Keratinocyte (primary cell): ENCODE results near the gene PDE9A. TPM values are rescaled to one million over a fixed set of nuclear protein-coding genes. Genes with fewer than 3 reads are reported as not detected.

ENCODE experiments used
- DNase-seq: peaks from one replicate; pipeline ENCODE4 v3.0.0-alpha.2; 2011; ENCODE audit warnings: low read depth, missing footprints, low spot score
- FAIRE-seq: peaks from 2 replicates; lab custom pipeline; 2011; peaks lifted over from hg19 to GRCh38; lab: Jason Lieb, UNC
- H2AFZ ChIP-seq: 2 replicates; pipeline ENCODE4 v1.6.0; 2012; ENCODE audit warnings: low read length, control low read depth, inconsistent platforms; ENCODE audit not compliant: control insufficient read depth
- H3K27ac ChIP-seq: 2 replicates; pipeline ENCODE4 v1.5.1; 2011; ENCODE audit warnings: low read length; ENCODE audit not compliant: control insufficient read depth, insufficient read depth
- H3K27me3 ChIP-seq: 3 replicates; pipeline ENCODE4 v1.6.0; 2011; ENCODE audit warnings: low read length; ENCODE audit not compliant: control insufficient read depth, insufficient read depth; ENCODE audit errors: extremely low read depth
- H3K36me3 ChIP-seq, 2 experiments: 2 replicates in 1 of 2; 3 replicates in 1 of 2; pipeline ENCODE4 v1.5.1; 2011; ENCODE audit warnings: low read length in 2 of 2, mild to moderate bottlenecking in 1 of 2; ENCODE audit not compliant: control insufficient read depth in 2 of 2, insufficient read depth in 2 of 2; ENCODE audit errors: extremely low read depth in 1 of 2
- H3K4me1 ChIP-seq: 3 replicates; pipeline ENCODE4 v1.5.1; 2011; ENCODE audit warnings: low read length; ENCODE audit not compliant: control insufficient read depth, insufficient read depth; ENCODE audit errors: extremely low read depth
- H3K4me2 ChIP-seq: 3 replicates; pipeline ENCODE4 v1.6.0; 2011; ENCODE audit warnings: low read depth, low read length; ENCODE audit not compliant: control insufficient read depth, insufficient read depth; ENCODE audit errors: extremely low read depth
- H3K4me3 ChIP-seq, 3 experiments: fragments of 200-600 bp in 1 of 3; sonication (generic) in 1 of 3; 2 replicates in 2 of 3; 3 replicates in 1 of 3; pipeline ENCODE4 v1.5.1; 2011 to 2016; ENCODE audit warnings: low read length in 3 of 3, mild to moderate bottlenecking in 3 of 3, control low read depth in 2 of 3, inconsistent platforms in 1 of 3, low read depth in 1 of 3, mixed read lengths in 1 of 3, mixed run types in 1 of 3, moderate library complexity in 1 of 3; ENCODE audit not compliant: control insufficient read depth in 2 of 3, insufficient read depth in 2 of 3; ENCODE audit errors: extremely low read depth in 1 of 3
- H3K79me2 ChIP-seq: 2 replicates; pipeline ENCODE4 v1.6.0; 2012; ENCODE audit warnings: low read length; ENCODE audit not compliant: control insufficient read depth, insufficient read depth
- H3K9ac ChIP-seq: 3 replicates; pipeline ENCODE4 v1.6.0; 2011; ENCODE audit warnings: low read length; ENCODE audit not compliant: control insufficient read depth, insufficient read depth; ENCODE audit errors: extremely low read depth
- H3K9me1 ChIP-seq: 3 replicates; pipeline ENCODE4 v1.6.0; 2011; ENCODE audit warnings: low read length; ENCODE audit not compliant: control insufficient read depth, insufficient read depth; ENCODE audit errors: extremely low read depth
- H3K9me3 ChIP-seq: 2 replicates; pipeline ENCODE4 v1.5.1; 2012; ENCODE audit warnings: low read depth, low read length; ENCODE audit not compliant: control insufficient read depth
- H4K20me1 ChIP-seq: 3 replicates; pipeline ENCODE4 v1.6.0; 2011; ENCODE audit warnings: low read length; ENCODE audit not compliant: control insufficient read depth, insufficient read depth; ENCODE audit errors: extremely low read depth
- CTCF ChIP-seq, 3 experiments: IDR thresholded peaks in 1 of 3; conservative IDR thresholded peaks in 1 of 3; optimal IDR thresholded peaks in 1 of 3; 2 replicates in 2 of 3; 3 replicates in 1 of 3; pipeline versions ENCODE3 to v1.5.1; 2011; ENCODE audit warnings: low read length in 3 of 3, mild to moderate bottlenecking in 3 of 3, moderate library complexity in 2 of 3, control low read depth in 1 of 3, inconsistent platforms in 1 of 3; ENCODE audit not compliant: insufficient read depth in 2 of 3; ENCODE audit errors: extremely low read depth in 1 of 3
- EZH2 ChIP-seq: IDR thresholded peaks from one replicate; pipeline ENCODE4 v1.6.1; 2012; ENCODE audit warnings: inconsistent platforms, mild to moderate bottlenecking, low read length, moderate library complexity
- dilution Hi-C: fragments of 300-500 bp; cut with MboI; formaldehyde crosslinking; loops from one replicate; pipeline ENCODE4 v1.7.0; 2020; ENCODE audit warnings: low sequenced_read_pairs; ENCODE audit not compliant: extremely low pct_ligation_motif_present
- polyA plus RNA-seq, 5 experiments: library from polyadenylated mRNA; depleted of rRNA in 3 of 5; stranded (reverse) in 3 of 5; stranded (forward) in 1 of 5; unstranded in 1 of 5; fragments of >200 nt; gene quantifications; 1 replicate in 1 of 5; 2 replicates in 3 of 5; 3 replicates in 1 of 5; pipeline versions ENCODE4 v1.2.1 to v1.2.3, GENCODE V29; 2011 to 2012; ENCODE audit warnings: missing spikeins in 2 of 5, low read depth in 1 of 5, low replicate concordance in 1 of 5

PDE9A gene
- polyA plus RNA-seq, 1 donor (not counting 4 experiments of a cell fraction or from before 2014, with no cell fraction given) = 0.13 TPM

DNA sequence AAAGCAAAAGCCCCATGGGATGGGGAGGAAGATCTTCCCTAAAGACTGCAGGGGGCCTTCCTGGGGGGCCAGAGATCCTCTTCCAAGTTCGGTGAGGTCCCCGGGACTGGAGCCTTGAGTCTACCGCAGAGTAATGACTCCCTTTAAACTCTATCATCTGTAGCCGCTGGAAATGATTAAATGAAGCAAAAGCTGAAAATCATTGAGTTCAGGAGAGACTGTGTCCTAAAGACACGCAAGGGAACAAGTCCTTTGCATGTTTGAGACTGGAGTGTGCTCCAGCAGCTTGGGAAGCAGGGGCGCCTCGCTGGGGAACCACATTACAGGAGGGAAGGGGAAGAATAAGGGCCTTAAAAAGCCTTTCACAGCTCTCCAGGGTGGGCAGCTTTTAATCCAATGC is 155.8 kb downstream of the PDE9A start:
- FAIRE-seq (no peak), DNase-seq (no peak)
- dilution Hi-C loops = no loop called here
- no peaks in the 10 kb centered on the region for H3K79me2 ChIP-seq
- peaks cover 6% of the 10 kb centered on the region for H3K4me1 ChIP-seq
- H3K27me3 ChIP-seq = no peaks in the 10 kb centered on the region
- H3K4me2 ChIP-seq = no peak overlapping the region
- H3K9ac ChIP-seq = no peak overlapping the region
- no peaks in the 10 kb centered on the region for H3K36me3 ChIP-seq
- H3K27ac ChIP-seq = no peak overlapping the region
- TF ChIP-seq CTCF (optimal IDR thresholded peaks at IDR 0.05 in 1 of 3, IDR thresholded peaks at IDR 0.05 in 1 of 3, conservative IDR thresholded peaks at IDR 0.05 in 1 of 3; ENCODE audit: extremely low read depth in 1 of 3, insufficient read depth in 2 of 3, low read length in 3 of 3) (no peak), EZH2 (no peak)
- no peak overlapping the region for H3K4me3 ChIP-seq
- H3K9me3 ChIP-seq = no peaks in the 10 kb centered on the region
- H3K9me1 ChIP-seq = no peaks in the 10 kb centered on the region
- no peak overlapping the region for H2AFZ ChIP-seq
- H4K20me1 ChIP-seq = no peaks in the 10 kb centered on the region

DNA sequence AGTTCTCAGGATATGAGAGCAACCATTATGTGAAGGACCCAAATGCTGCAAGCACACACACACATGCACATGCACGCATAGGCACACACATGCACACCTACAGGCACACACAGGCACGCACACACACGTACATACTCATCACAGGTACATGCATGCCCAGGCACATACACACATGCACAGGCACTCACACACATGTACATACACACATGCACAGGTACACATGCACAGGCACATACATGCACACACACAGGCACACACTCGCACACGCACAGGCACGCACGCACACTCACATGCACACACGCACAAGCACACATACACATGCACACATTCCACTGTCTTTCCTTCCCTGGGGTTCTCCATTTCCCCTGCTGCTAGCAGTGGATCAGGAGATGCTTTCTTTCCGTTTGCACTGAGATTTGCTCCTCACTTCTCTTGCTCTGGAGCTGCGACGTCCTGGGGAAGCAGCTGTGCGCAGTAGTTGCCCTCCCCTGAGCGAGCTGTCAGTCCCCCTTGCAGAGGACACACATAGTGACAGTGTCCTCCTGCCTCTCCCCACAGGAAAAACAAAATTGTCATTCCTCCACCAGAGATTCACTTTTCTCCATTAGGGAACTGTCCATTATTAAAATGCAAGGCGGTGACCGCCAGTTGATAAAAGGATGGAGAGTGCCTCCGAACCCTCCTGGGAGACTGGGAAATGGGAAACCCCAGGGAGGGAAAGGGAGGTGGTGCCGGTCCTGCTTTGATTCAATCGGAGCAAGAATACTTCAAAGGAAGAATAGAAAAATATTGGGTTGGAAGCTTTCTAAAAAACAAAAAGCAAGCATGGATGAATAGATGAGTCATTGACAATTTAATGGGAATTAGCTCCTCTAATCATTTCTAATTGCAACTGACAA is 156.4 kb downstream of the PDE9A start:
- no peak overlapping the region for H3K27ac ChIP-seq
- H3K36me3 ChIP-seq = no peaks in the 10 kb centered on the region
- no peaks in the 10 kb centered on the region for H3K9me1 ChIP-seq
- H3K4me2 ChIP-seq = no peak overlapping the region
- no peaks in the 10 kb centered on the region for H3K27me3 ChIP-seq
- peaks cover 6% of the 10 kb centered on the region for H3K4me1 ChIP-seq
- no peaks in the 10 kb centered on the region for H4K20me1 ChIP-seq
- dilution Hi-C loops = loop anchor here (10.0 kb wide), 1 partner anchor 215 kb away; no protein-coding TSS in a partner anchor
- FAIRE-seq (no peak), DNase-seq (no peak)
- H3K9me3 ChIP-seq = peaks cover 2% of the 10 kb centered on the region
- no peak overlapping the region for H3K4me3 ChIP-seq
- H2AFZ ChIP-seq = no peak overlapping the region
- H3K79me2 ChIP-seq = no peaks in the 10 kb centered on the region
- no peak overlapping the region for H3K9ac ChIP-seq
- TF ChIP-seq EZH2 (no peak), CTCF (optimal IDR thresholded peaks at IDR 0.05 in 1 of 3, IDR thresholded peaks at IDR 0.05 in 1 of 3, conservative IDR thresholded peaks at IDR 0.05 in 1 of 3; ENCODE audit: extremely low read depth in 1 of 3, insufficient read depth in 2 of 3, low read length in 3 of 3) (no peak)
